ENCODE data around the gene DISP1.
A peak's percentile ranks its signal among the peaks of the same experiment; 100 is the strongest.

Gene DISP1

DNA sequence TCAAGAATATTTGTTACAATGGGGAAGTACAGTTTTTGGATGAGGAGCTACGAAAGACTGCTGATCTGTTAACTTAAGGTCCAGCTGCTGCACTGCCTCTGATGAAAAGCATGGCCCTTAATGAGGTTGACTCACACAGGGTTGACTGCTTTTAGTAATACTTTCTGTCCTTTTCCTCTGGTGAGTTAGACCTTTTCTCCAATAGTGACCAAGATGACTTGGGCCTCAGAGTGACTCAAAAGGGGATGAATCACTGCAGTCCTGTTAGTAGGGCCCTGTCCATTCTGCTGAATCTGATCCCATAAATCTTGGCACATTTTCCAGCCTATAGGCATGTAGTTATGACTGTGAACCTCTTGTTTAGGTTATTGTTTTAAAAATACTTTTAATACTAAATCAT, 2.7 kb downstream of the DISP1 start:
- DNase-seq (ENCODE audit: low read depth) = peak; percentile 71
- H3K4me3 ChIP-seq (ENCODE audit: low read length) = no peak overlapping the region
- TF ChIP-seq, protein P1, sequence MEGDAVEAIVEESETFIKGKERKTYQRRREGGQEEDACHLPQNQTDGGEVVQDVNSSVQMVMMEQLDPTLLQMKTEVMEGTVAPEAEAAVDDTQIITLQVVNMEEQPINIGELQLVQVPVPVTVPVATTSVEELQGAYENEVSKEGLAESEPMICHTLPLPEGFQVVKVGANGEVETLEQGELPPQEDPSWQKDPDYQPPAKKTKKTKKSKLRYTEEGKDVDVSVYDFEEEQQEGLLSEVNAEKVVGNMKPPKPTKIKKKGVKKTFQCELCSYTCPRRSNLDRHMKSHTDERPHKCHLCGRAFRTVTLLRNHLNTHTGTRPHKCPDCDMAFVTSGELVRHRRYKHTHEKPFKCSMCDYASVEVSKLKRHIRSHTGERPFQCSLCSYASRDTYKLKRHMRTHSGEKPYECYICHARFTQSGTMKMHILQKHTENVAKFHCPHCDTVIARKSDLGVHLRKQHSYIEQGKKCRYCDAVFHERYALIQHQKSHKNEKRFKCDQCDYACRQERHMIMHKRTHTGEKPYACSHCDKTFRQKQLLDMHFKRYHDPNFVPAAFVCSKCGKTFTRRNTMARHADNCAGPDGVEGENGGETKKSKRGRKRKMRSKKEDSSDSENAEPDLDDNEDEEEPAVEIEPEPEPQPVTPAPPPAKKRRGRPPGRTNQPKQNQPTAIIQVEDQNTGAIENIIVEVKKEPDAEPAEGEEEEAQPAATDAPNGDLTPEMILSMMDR (conservative IDR thresholded peaks at IDR 0.05; ENCODE audit: low read depth, low read length) = no peak

DNA sequence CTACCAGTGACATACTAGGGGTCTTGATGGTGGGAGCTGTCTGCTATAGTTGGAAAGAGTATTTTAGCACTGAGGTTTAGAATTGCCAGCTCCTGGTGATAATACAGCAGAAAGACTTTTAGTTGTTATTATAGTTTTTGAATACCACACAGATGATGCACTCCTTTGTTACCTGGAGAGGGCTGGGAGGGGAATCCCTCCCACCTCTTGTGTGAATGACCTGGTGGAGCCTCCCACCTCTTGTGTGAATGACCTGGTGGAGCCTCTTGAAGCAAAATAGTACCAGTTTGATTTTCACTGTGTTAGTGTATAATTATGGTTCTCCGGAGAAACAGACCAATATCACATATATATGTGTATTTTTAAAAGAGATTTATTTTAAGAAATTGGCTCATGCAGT, 3.3 kb downstream of the DISP1 start:
- DNase-seq (ENCODE audit: low read depth) = no peak
- TF ChIP-seq, protein P1 (conservative IDR thresholded peaks at IDR 0.05; ENCODE audit: low read depth, low read length) = no peak
- H3K4me3 ChIP-seq (ENCODE audit: low read length) = no peak overlapping the region

DNA sequence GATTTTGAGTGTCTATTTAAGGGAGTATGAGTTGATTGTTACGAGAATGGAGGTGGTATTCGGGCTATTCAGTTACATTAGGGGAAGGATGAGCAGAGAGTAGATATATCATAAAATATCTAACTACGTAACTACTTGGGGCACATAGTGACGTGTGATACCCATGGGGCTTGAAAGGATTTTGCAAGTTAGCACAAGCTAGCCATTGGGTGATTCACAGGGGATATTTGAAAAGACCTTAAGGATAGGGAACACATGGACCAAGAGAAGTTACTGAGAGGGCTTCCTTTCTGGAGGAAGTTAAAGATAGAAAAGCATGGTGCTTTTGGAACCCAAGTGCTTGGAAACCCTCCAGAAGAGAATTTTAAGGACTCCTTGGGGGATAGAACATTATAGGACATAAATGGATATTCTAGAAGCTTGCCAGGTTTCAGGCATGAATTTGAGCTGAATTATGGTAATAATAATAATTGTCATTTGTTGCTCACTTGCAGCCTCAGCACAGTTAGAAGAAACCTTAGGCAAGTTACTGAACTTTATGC, 5.4 kb downstream of the DISP1 start:
- TF ChIP-seq, protein P1 (conservative IDR thresholded peaks at IDR 0.05; ENCODE audit: low read depth, low read length) = no peak
- no peak for DNase-seq (ENCODE audit: low read depth)
- no peak overlapping the region for H3K4me3 ChIP-seq (ENCODE audit: low read length)

DNA sequence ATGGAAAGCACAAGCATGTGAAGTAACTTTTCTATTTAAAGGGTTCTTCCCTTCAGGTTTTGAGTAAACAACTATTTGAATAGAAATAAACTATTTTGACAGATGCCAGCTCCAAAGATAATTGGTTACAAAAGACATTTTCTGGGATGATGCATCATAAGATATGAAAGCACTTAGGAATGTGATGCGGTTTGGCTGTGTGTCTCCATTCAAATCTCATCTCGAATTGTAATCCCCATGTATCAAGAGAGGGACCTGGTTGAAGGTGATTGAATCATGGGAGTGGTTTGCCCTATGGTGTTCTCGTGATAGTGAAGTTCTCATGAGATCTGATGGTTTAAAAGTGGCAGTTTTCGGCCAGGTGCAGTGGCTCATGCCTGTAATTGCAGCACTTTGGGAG, 6.4 kb downstream of the DISP1 start:
- TF ChIP-seq, protein P1 (conservative IDR thresholded peaks at IDR 0.05; ENCODE audit: low read depth, low read length) = no peak
- DNase-seq (ENCODE audit: low read depth) = no peak
- H3K4me3 ChIP-seq (ENCODE audit: low read length) = no peak overlapping the region

DNA sequence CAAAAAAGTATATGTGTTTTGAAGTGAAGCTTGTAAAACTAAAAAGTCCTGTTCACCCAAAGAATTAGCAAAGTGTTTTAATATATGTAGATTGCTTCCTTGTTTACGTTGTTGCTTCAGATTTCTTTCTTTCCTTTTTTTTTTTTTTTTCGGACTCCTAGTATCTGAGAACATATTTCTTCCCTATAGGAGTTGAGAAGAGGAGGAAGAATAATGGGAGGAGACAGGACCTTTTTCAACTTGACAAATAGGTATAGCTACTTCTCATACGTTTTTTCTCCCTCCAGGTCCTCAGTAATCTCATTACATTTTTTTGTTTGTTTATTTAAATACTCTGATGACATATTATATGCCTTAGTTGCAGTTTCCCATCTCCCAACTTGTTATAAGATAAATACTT, 8.9 kb downstream of the DISP1 start:
- TF ChIP-seq, protein P1 (conservative IDR thresholded peaks at IDR 0.05; ENCODE audit: low read depth, low read length) = no peak
- no peak for DNase-seq (ENCODE audit: low read depth)

DNA sequence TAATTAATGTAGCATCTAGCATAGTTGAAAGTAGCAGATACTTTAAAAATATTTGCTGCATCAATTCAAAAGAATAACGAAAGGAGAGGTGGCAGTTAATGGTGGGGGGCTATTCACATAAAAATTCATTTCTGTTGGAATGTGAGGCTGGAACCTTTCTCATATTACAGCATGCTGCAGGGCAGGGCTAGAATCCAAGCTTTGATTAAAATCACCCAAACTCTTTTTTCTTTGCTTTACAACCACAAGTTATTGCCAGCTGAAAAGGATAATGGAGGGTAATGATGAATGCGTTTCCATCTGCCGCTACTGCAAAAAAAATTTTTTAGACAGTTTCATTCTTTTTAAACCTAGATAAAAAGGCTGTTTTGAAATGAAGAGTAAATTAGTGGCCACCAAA, 9.8 kb downstream of the DISP1 start:
- peak overlapping the region; percentile 7 for H3K4me3 ChIP-seq (ENCODE audit: low read length)
- TF ChIP-seq, protein P1 (conservative IDR thresholded peaks at IDR 0.05; ENCODE audit: low read depth, low read length) = no peak
- DNase-seq (ENCODE audit: low read depth) = no peak

More for the DNA sequence above, 8.9 kb downstream of the DISP1 start:
- H3K4me3 ChIP-seq (ENCODE audit: low read length) = no peak overlapping the region

DNA sequence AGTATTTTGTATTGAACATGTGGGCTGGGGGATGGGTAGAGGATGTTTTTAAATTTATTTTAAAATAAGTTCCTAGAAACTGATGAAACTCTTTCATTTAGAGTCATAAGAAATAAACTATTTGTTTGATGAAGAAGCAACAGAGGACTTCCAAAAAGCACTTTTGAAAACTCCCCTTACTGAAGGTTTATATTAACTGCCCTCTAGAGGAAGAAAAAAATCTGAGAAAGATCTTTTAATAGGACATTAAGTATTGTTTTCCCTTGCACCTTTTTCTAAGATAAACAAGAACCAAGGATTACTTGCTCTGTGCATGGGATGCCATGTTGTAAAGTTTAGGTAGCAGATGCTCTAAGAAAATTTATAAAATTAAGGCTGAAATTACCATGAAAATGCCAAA, 14.1 kb downstream of the DISP1 start:
- H3K4me3 ChIP-seq (ENCODE audit: low read length) = no peak overlapping the region
- TF ChIP-seq, protein P1 (conservative IDR thresholded peaks at IDR 0.05; ENCODE audit: low read depth, low read length) = peak; percentile 2
- DNase-seq (ENCODE audit: low read depth) = no peak
